HEK293 (cell line): Measurements from ENCODE around the gene CACNB3.
A peak's percentile ranks its signal among the peaks of the same experiment; 100 is the strongest.

Experiments used
- CTCF ChIA-PET: fragments of 350-600 bp; formaldehyde crosslinking; extraction: SDS; loops from one replicate; lab custom pipeline; 2021; ENCODE audit warnings: antibody characterized with exemption; lab: Yijun Ruan, JAX
- POLR2A ChIA-PET: fragments of 300-600 bp; formaldehyde crosslinking; extraction: SDS; loops from one replicate; lab custom pipeline; 2020; ENCODE audit warnings: antibody characterized with exemption, inconsistent platforms; lab: Yijun Ruan, JAX
- H3K27ac ChIP-seq: fragments of 200-500 bp; sonication (Bioruptor generic); 2 replicates; pipeline ENCODE4 v1.5.1; 2014; ENCODE audit warnings: low read depth, low read length, control low read depth, inconsistent platforms; ENCODE audit errors: extremely low read depth
- H3K36me3 ChIP-seq, 2 experiments: fragments of 200-500 bp in 1 of 2; sonication (Bioruptor generic) in 1 of 2; 1 replicate in 1 of 2; 2 replicates in 1 of 2; pipeline ENCODE4 v1.5.1; 2014 to 2017; ENCODE audit warnings: inconsistent platforms in 2 of 2, low read length in 2 of 2; ENCODE audit not compliant: control insufficient read depth in 2 of 2, insufficient read depth in 1 of 2
- H3K4me1 ChIP-seq: fragments of 200-500 bp; sonication (Bioruptor generic); 2 replicates; pipeline ENCODE4 v1.5.1; 2014; ENCODE audit warnings: mild to moderate bottlenecking, low read length, inconsistent platforms; ENCODE audit not compliant: control insufficient read depth, insufficient read depth
- H3K4me3 ChIP-seq: 2 replicates; pipeline ENCODE4 v1.5.1; 2011; ENCODE audit warnings: low read depth, mild to moderate bottlenecking, control low read depth, low read length, moderate library complexity
- H3K9me3 ChIP-seq: fragments of 200-500 bp; sonication (Bioruptor generic); 2 replicates; pipeline ENCODE4 v1.5.1; 2014; ENCODE audit warnings: low read depth, low read length, inconsistent platforms; ENCODE audit not compliant: control insufficient read depth, insufficient read depth
- EGR2 ChIP-seq: fragments of 450-650 bp; formaldehyde crosslinking; IDR thresholded peaks from 2 replicates; pipeline ENCODE4 v1.5.1; 2016; ENCODE audit warnings: low read depth, missing biosample characterization, missing genetic modification characterization
- IKZF3 ChIP-seq: fragments of 450-650 bp; IDR thresholded peaks from 2 replicates; pipeline ENCODE4 v1.5.0; 2018; ENCODE audit warnings: missing biosample characterization, mild to moderate bottlenecking, missing genetic modification characterization, moderate library complexity
- KLF16 ChIP-seq: fragments of 450-650 bp; formaldehyde crosslinking; IDR thresholded peaks from 2 replicates; pipeline ENCODE4 v1.5.1; 2017; ENCODE audit warnings: missing biosample characterization, missing genetic modification characterization
- RBAK ChIP-seq: fragments of 450-650 bp; formaldehyde crosslinking; IDR thresholded peaks from 2 replicates; pipeline ENCODE4 v1.5.1; 2016; ENCODE audit warnings: missing biosample characterization, missing genetic modification characterization
- ZFHX2 ChIP-seq: fragments of 450-650 bp; formaldehyde crosslinking; conservative IDR thresholded peaks from 2 replicates; pipeline ENCODE4 v1.5.1; 2016; ENCODE audit warnings: missing biosample characterization, missing genetic modification characterization
- ZNF133 ChIP-seq: fragments of 450-650 bp; formaldehyde crosslinking; IDR thresholded peaks from 2 replicates; pipeline ENCODE4 v1.5.1; 2016; ENCODE audit warnings: missing biosample characterization, missing genetic modification characterization
- ZNF140 ChIP-seq: fragments of 450-650 bp; formaldehyde crosslinking; IDR thresholded peaks from 2 replicates; pipeline ENCODE4 v1.5.1; 2016; ENCODE audit warnings: missing biosample characterization, missing genetic modification characterization
- ZNF214 ChIP-seq: fragments of 450-650 bp; formaldehyde crosslinking; IDR thresholded peaks from 2 replicates; pipeline ENCODE4 v1.5.1; 2017; ENCODE audit warnings: missing biosample characterization, mild to moderate bottlenecking, missing genetic modification characterization, borderline replicate concordance
- ZNF221 ChIP-seq: fragments of 450-650 bp; formaldehyde crosslinking; IDR thresholded peaks from 2 replicates; pipeline ENCODE4 v1.5.1; 2017; ENCODE audit warnings: missing biosample characterization, missing genetic modification characterization, borderline replicate concordance
- ZNF24 ChIP-seq: fragments of 450-650 bp; formaldehyde crosslinking; IDR thresholded peaks from 2 replicates; pipeline ENCODE4 v1.5.1; 2016; ENCODE audit warnings: missing biosample characterization, missing genetic modification characterization
- ZNF248 ChIP-seq: fragments of 450-650 bp; formaldehyde crosslinking; IDR thresholded peaks from 2 replicates; pipeline ENCODE4 v1.5.1; 2017; ENCODE audit warnings: missing biosample characterization, missing genetic modification characterization
- ZNF473 ChIP-seq: fragments of 450-650 bp; formaldehyde crosslinking; IDR thresholded peaks from 2 replicates; pipeline ENCODE4 v1.5.1; 2017; ENCODE audit warnings: missing biosample characterization, missing genetic modification characterization
- ZNF48 ChIP-seq: fragments of 450-650 bp; formaldehyde crosslinking; IDR thresholded peaks from 2 replicates; pipeline ENCODE4 v1.5.1; 2016; ENCODE audit warnings: missing biosample characterization, missing genetic modification characterization
- ZNF521 ChIP-seq: fragments of 450-650 bp; formaldehyde crosslinking; IDR thresholded peaks from 2 replicates; pipeline ENCODE4 v1.5.1; 2017; ENCODE audit warnings: missing biosample characterization, mild to moderate bottlenecking, missing genetic modification characterization
- ZNF530 ChIP-seq: fragments of 450-650 bp; formaldehyde crosslinking; IDR thresholded peaks from 2 replicates; pipeline ENCODE4 v1.5.1; 2016; ENCODE audit warnings: low read depth, missing biosample characterization, missing genetic modification characterization
- ZNF777 ChIP-seq: fragments of 450-650 bp; formaldehyde crosslinking; IDR thresholded peaks from 2 replicates; pipeline ENCODE4 v1.5.1; 2017; ENCODE audit warnings: missing biosample characterization, missing genetic modification characterization, borderline replicate concordance
- ZNF843 ChIP-seq: fragments of 450-650 bp; formaldehyde crosslinking; IDR thresholded peaks from 2 replicates; pipeline ENCODE4 v1.5.1; 2016; ENCODE audit warnings: missing biosample characterization, missing genetic modification characterization
- TF ChIP-seq, protein P1 (sequence below): fragments of 450-650 bp; formaldehyde crosslinking; optimal IDR thresholded peaks from 2 replicates; pipeline ENCODE3; 2016; ENCODE audit warnings: missing biosample characterization, mild to moderate bottlenecking, missing genetic modification characterization
- TF ChIP-seq, protein P2 (sequence below): fragments of 450-650 bp; formaldehyde crosslinking; IDR thresholded peaks from 2 replicates; pipeline ENCODE4 v1.5.1; 2016; ENCODE audit warnings: missing biosample characterization, missing genetic modification characterization
- TF ChIP-seq, protein P3 (sequence below): fragments of 450-650 bp; formaldehyde crosslinking; IDR thresholded peaks from 2 replicates; pipeline ENCODE4 v1.5.1; 2016; ENCODE audit warnings: missing biosample characterization, missing genetic modification characterization
- TF ChIP-seq, protein P4 (sequence below): fragments of 450-650 bp; formaldehyde crosslinking; IDR thresholded peaks from 2 replicates; pipeline ENCODE4 v1.5.1; 2016; ENCODE audit warnings: missing biosample characterization, missing genetic modification characterization
- TF ChIP-seq, protein P5 (sequence below): sonication (generic); formaldehyde crosslinking; IDR thresholded peaks from 2 replicates; pipeline ENCODE4 v1.8.1; 2022; ENCODE audit warnings: mild to moderate bottlenecking, moderate library complexity, missing genetic modification reagents
- TF ChIP-seq, protein P6 (sequence below): fragments of 450-650 bp; formaldehyde crosslinking; IDR thresholded peaks from 2 replicates; pipeline ENCODE4 v1.5.1; 2016; ENCODE audit warnings: missing biosample characterization, missing genetic modification characterization, borderline replicate concordance

The CACNB3 gene

DNA sequence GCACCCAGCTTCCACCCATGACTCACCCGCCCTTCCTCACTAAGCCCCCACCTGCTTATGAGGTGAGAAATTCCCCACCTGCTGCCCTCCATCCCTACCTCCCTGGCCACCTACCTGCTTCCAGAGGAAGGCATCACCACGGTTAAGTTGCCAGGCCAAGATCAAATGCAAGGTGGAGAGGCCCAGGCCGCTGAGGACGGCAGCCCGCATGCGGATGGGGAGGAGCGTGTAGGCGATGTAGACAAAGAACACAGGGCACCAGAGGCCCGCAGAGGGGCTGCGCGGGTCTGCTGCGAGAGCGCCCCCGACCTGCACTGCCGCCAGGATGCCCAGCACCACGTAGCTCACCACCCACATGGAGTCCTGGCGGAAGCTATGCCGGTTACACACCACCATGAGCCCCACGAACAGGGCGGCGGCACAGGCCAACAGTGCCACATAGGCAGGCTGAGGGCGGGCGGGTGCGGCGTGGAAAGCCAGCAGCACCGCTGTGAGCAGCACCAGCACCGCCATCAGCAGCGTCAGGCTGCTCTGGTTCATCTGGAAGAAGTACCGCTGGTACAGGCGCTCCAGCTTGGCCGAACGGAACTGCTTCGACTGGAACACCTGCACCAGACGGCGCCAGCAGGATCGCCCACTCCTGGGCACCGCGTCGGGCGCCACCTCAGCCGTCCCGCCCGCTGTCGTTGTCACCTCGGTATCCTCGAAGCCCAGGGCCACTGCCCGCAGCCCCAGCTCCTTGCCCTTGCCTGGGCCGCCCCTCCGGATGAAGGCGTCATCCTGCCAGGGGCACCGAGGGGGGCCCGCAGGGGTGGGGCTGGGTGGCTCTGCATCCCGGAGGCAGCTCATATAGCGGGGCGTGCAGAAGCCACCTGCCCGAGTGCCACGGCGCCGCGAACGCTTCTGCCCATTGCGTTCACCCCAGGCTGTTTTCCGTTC lies 35.6 kb upstream of the CACNB3 start:
- TF ChIP-seq ZNF221 (tag by site-specific recombination) (no peak), ZNF214 (tag by site-specific recombination) (no peak), IKZF3 (tag by site-specific recombination) (no peak), KLF16 (tag by site-specific recombination) (no peak), ZFHX2 (tag by site-specific recombination) (peak; percentile 43), ZNF843 (tag by site-specific recombination) (no peak), ZNF530 (tag by site-specific recombination) (no peak), RBAK (tag by site-specific recombination) (no peak), ZNF777 (tag by site-specific recombination) (no peak), ZNF473 (tag by site-specific recombination) (no peak), ZNF48 (tag by site-specific recombination) (no peak), ZNF140 (no peak), EGR2 (tag by site-specific recombination) (peak; percentile 22; the same call in 1 of the 2 replicates), ZNF248 (tag by site-specific recombination) (no peak), ZNF521 (no peak), ZNF24 (tag by site-specific recombination) (no peak), ZNF133 (tag by site-specific recombination) (no peak)
- TF ChIP-seq, protein P1, sequence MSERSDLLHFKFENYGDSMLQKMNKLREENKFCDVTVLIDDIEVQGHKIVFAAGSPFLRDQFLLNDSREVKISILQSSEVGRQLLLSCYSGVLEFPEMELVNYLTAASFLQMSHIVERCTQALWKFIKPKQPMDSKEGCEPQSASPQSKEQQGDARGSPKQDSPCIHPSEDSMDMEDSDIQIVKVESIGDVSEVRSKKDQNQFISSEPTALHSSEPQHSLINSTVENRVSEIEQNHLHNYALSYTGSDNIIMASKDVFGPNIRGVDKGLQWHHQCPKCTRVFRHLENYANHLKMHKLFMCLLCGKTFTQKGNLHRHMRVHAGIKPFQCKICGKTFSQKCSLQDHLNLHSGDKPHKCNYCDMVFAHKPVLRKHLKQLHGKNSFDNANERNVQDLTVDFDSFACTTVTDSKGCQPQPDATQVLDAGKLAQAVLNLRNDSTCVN (tag by site-specific recombination) = no peak
- TF ChIP-seq, protein P2, sequence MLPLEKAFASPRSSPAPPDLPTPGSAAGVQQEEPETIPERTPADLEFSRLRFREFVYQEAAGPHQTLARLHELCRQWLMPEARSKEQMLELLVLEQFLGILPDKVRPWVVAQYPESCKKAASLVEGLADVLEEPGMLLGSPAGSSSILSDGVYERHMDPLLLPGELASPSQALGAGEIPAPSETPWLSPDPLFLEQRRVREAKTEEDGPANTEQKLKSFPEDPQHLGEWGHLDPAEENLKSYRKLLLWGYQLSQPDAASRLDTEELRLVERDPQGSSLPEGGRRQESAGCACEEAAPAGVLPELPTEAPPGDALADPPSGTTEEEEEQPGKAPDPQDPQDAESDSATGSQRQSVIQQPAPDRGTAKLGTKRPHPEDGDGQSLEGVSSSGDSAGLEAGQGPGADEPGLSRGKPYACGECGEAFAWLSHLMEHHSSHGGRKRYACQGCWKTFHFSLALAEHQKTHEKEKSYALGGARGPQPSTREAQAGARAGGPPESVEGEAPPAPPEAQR = no peak
- TF ChIP-seq, protein P3, sequence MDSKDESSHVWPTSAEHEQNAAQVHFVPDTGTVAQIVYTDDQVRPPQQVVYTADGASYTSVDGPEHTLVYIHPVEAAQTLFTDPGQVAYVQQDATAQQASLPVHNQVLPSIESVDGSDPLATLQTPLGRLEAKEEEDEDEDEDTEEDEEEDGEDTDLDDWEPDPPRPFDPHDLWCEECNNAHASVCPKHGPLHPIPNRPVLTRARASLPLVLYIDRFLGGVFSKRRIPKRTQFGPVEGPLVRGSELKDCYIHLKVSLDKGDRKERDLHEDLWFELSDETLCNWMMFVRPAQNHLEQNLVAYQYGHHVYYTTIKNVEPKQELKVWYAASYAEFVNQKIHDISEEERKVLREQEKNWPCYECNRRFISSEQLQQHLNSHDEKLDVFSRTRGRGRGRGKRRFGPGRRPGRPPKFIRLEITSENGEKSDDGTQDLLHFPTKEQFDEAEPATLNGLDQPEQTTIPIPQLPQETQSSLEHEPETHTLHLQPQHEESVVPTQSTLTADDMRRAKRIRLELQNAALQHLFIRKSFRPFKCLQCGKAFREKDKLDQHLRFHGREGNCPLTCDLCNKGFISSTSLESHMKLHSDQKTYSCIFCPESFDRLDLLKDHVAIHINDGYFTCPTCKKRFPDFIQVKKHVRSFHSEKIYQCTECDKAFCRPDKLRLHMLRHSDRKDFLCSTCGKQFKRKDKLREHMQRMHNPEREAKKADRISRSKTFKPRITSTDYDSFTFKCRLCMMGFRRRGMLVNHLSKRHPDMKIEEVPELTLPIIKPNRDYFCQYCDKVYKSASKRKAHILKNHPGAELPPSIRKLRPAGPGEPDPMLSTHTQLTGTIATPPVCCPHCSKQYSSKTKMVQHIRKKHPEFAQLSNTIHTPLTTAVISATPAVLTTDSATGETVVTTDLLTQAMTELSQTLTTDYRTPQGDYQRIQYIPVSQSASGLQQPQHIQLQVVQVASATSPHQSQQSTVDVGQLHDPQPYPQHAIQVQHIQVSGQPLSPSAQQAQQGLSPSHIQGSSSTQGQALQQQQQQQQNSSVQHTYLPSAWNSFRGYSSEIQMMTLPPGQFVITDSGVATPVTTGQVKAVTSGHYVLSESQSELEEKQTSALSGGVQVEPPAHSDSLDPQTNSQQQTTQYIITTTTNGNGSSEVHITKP (tag by site-specific recombination) = no peak
- TF ChIP-seq, protein P4, sequence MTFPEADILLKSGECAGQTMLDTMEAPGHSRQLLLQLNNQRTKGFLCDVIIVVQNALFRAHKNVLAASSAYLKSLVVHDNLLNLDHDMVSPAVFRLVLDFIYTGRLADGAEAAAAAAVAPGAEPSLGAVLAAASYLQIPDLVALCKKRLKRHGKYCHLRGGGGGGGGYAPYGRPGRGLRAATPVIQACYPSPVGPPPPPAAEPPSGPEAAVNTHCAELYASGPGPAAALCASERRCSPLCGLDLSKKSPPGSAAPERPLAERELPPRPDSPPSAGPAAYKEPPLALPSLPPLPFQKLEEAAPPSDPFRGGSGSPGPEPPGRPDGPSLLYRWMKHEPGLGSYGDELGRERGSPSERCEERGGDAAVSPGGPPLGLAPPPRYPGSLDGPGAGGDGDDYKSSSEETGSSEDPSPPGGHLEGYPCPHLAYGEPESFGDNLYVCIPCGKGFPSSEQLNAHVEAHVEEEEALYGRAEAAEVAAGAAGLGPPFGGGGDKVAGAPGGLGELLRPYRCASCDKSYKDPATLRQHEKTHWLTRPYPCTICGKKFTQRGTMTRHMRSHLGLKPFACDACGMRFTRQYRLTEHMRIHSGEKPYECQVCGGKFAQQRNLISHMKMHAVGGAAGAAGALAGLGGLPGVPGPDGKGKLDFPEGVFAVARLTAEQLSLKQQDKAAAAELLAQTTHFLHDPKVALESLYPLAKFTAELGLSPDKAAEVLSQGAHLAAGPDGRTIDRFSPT (tag by site-specific recombination) = peak; percentile 7; the same call in 1 of the 2 replicates
- TF ChIP-seq, protein P5, sequence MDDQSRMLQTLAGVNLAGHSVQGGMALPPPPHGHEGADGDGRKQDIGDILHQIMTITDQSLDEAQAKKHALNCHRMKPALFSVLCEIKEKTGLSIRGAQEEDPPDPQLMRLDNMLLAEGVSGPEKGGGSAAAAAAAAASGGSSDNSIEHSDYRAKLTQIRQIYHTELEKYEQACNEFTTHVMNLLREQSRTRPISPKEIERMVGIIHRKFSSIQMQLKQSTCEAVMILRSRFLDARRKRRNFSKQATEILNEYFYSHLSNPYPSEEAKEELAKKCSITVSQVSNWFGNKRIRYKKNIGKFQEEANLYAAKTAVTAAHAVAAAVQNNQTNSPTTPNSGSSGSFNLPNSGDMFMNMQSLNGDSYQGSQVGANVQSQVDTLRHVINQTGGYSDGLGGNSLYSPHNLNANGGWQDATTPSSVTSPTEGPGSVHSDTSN (CRISPR knock-in tag) = no peak
- TF ChIP-seq, protein P6, sequence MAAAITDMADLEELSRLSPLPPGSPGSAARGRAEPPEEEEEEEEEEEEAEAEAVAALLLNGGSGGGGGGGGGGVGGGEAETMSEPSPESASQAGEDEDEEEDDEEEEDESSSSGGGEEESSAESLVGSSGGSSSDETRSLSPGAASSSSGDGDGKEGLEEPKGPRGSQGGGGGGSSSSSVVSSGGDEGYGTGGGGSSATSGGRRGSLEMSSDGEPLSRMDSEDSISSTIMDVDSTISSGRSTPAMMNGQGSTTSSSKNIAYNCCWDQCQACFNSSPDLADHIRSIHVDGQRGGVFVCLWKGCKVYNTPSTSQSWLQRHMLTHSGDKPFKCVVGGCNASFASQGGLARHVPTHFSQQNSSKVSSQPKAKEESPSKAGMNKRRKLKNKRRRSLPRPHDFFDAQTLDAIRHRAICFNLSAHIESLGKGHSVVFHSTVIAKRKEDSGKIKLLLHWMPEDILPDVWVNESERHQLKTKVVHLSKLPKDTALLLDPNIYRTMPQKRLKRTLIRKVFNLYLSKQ (tag by site-specific recombination) = no peak
- TF ChIP-seq, all 188 proteins: peak for 3
- no peak overlapping the region for H3K27ac ChIP-seq
- POLR2A ChIA-PET = interaction anchor here (0.5 kb wide), 1 partner anchor 209 kb away, joined by 4 read pairs; no protein-coding TSS in a partner anchor
- H3K9me3 ChIP-seq = no peaks in the 10 kb centered on the region
- CTCF ChIA-PET = interaction anchor here (0.6 to 2.4 kb wide), 3 partner anchors 30 to 71 kb away, joined by 3 to 12 read pairs (median 3); no protein-coding TSS in a partner anchor
- H3K36me3 ChIP-seq = peaks cover 0 to 37% of the 10 kb centered on the region in 2 experiments; a peak in 2 of 3 replicates
- H3K4me1 ChIP-seq = peaks cover 6% of the 10 kb centered on the region
- no peak overlapping the region for H3K4me3 ChIP-seq
